SK-N-SH (cell line): ENCODE results near the gene KEAP1.

Source experiments
- FOXM1 ChIP-seq: IDR thresholded peaks from 2 replicates; pipeline ENCODE4 v1.4.0; 2012; ENCODE audit warnings: low read depth, mild to moderate bottlenecking
- GABPA ChIP-seq: IDR thresholded peaks from 2 replicates; pipeline ENCODE4 v1.4.0; 2012; ENCODE audit warnings: low read depth, mild to moderate bottlenecking
- JUND ChIP-seq: IDR thresholded peaks from 2 replicates; pipeline ENCODE4 v1.4.0; 2012
- MXI1 ChIP-seq: IDR thresholded peaks from 2 replicates; pipeline ENCODE4 v1.6.1; 2012; ENCODE audit warnings: mild to moderate bottlenecking, low read depth, low read length, improper control_type of control experiment
- POLR2AphosphoS5 ChIP-seq: IDR thresholded peaks from 2 replicates; pipeline ENCODE4 v1.6.1; 2012; ENCODE audit warnings: low read depth, low read length
- RAD21 ChIP-seq: IDR thresholded peaks from 2 replicates; pipeline ENCODE4 v1.6.1; 2012; ENCODE audit warnings: mild to moderate bottlenecking, low read length
- RCOR1 ChIP-seq: fragments of 150-350 bp; IDR thresholded peaks from 2 replicates; pipeline ENCODE4 v1.6.1; 2017; ENCODE audit warnings: antibody characterized with exemption, low read length
- TAF1 ChIP-seq: IDR thresholded peaks from 2 replicates; pipeline ENCODE4 v1.6.1; 2012; ENCODE audit warnings: low read depth, mild to moderate bottlenecking, low read length, moderate library complexity, borderline replicate concordance
- TF ChIP-seq, protein P1 (sequence below): fragments of 200-600 bp; sonication (generic); IDR thresholded peaks from 2 replicates; pipeline ENCODE4 v1.6.1; 2017; ENCODE audit warnings: antibody characterized with exemption, mild to moderate bottlenecking, moderate library complexity
- TF ChIP-seq, protein P2 (sequence below): IDR thresholded peaks from 2 replicates; pipeline ENCODE4; 2012
- TF ChIP-seq, protein P3 (sequence below): fragments of 150-350 bp; IDR thresholded peaks from 2 replicates; pipeline ENCODE4 v1.6.1; 2017; ENCODE audit warnings: antibody characterized with exemption, low read length, low read depth, borderline replicate concordance

DNA sequence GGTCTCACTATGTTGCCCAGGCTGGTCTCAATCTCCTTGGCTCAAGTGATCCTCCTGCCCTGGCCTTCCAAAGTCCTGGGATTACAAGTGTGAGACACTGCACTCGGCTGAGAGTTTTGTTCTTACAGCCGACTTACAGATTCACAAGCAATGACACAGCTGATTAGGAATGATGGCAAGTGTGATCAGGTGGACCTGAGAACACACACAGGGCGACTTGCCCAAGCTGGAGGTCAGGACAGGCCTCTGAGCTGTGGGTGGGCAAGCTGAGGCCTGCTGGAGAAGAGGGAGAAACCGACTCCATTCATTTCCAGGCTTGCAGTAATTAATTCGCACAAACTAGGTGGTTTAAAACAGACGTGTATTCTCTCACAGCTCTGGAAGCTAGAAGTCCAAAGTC lies 32.5 kb upstream of the KEAP1 start:
- TF ChIP-seq, protein P1, sequence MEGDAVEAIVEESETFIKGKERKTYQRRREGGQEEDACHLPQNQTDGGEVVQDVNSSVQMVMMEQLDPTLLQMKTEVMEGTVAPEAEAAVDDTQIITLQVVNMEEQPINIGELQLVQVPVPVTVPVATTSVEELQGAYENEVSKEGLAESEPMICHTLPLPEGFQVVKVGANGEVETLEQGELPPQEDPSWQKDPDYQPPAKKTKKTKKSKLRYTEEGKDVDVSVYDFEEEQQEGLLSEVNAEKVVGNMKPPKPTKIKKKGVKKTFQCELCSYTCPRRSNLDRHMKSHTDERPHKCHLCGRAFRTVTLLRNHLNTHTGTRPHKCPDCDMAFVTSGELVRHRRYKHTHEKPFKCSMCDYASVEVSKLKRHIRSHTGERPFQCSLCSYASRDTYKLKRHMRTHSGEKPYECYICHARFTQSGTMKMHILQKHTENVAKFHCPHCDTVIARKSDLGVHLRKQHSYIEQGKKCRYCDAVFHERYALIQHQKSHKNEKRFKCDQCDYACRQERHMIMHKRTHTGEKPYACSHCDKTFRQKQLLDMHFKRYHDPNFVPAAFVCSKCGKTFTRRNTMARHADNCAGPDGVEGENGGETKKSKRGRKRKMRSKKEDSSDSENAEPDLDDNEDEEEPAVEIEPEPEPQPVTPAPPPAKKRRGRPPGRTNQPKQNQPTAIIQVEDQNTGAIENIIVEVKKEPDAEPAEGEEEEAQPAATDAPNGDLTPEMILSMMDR, result no peak
- TF ChIP-seq RAD21 (no peak), JUND (no peak), MXI1 (no peak), TAF1 (no peak), RCOR1 (no peak), GABPA (no peak), POLR2AphosphoS5 (no peak), FOXM1 (no peak)
- TF ChIP-seq, protein P2, sequence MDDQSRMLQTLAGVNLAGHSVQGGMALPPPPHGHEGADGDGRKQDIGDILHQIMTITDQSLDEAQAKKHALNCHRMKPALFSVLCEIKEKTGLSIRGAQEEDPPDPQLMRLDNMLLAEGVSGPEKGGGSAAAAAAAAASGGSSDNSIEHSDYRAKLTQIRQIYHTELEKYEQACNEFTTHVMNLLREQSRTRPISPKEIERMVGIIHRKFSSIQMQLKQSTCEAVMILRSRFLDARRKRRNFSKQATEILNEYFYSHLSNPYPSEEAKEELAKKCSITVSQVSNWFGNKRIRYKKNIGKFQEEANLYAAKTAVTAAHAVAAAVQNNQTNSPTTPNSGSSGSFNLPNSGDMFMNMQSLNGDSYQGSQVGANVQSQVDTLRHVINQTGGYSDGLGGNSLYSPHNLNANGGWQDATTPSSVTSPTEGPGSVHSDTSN, result no peak
- TF ChIP-seq, protein P3, sequence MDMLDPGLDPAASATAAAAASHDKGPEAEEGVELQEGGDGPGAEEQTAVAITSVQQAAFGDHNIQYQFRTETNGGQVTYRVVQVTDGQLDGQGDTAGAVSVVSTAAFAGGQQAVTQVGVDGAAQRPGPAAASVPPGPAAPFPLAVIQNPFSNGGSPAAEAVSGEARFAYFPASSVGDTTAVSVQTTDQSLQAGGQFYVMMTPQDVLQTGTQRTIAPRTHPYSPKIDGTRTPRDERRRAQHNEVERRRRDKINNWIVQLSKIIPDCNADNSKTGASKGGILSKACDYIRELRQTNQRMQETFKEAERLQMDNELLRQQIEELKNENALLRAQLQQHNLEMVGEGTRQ, result no peak
